ENCODE data around the gene ANGPT4. TPM values are rescaled to one million over a fixed set of nuclear protein-coding genes. Genes with fewer than 3 reads are reported as not detected.
A peak's percentile ranks its signal among the peaks of the same experiment; 100 is the strongest.
"Not testable (repeated sequence)": the region's sequence is repeated elsewhere in the genome, so short reads cannot be mapped to it uniquely, and the experiment has no call there.

Gene ANGPT4
- total RNA-seq, 1 donor from 2014 or later: 0.05 TPM

DNA sequence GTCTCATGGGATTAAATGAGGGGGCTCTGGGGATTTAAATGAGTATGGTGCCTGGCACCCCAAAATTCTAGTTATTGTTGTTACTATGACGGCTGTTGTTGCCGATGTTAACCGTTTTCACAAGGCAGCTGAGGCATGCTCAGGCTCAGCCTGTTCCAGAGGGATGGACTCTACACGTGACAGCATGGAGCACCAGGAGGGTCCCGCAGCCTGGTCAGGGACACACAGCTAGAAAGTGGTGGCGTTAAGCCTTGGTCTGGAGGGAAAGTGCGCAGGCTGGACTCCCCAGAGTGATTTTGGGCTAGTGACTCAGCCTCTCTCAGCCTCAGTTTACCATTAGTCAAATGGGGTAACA, 75.7 kb downstream of the ANGPT4 start:
- no peak for DNase-seq (ENCODE audit: missing footprints)
- no peak for ATAC-seq
- intact Hi-C loops (cut with DNase I): loop anchor here (10.0 kb wide), 1 partner anchor 274 kb away; the partner anchor contains the start of gene PSMF1

DNA sequence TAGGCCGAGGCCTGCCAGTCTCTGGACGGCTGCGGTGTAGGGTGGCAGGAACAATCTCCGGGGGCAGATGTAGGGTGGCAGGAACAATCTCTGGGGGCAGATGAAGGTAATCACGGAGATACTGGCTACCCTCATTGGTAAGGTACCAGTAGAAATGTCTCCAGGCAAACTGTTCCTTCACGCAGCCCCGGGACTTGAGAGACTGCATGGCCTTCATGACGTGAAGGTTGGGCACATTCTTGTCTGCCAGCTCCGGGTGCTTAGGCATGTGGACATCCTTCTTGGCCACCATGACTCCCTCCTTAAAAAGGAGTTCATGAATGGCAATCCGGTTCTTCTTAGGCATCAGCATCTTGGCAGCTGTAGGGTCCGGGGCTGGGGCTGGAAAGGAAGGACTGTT, 76.5 kb downstream of the ANGPT4 start:
- intact Hi-C loops (cut with DNase I): loop anchor here (10.0 kb wide), 1 partner anchor 275 kb away; the partner anchor contains the start of gene PSMF1
- ATAC-seq (no peak), DNase-seq (ENCODE audit: missing footprints) (no peak)

- ATAC-seq (no peak), DNase-seq (ENCODE audit: missing footprints) (no peak)
- intact Hi-C loops (cut with DNase I): no loop called here
Measured at GRCh38 chr20:839015-839414, 77.1 kb downstream of the ANGPT4 start.

GRCh38 chr20:836190-836589, 79.9 kb downstream of the ANGPT4 start:
- DNase-seq (ENCODE audit: missing footprints) (no peak), ATAC-seq (no peak)
- intact Hi-C loops (cut with DNase I): no loop called here

GRCh38 chr20:835608-836045, 80.5 kb downstream of the ANGPT4 start:
- intact Hi-C loops (cut with DNase I): no loop called here
- DNase-seq (ENCODE audit: missing footprints): peak; percentile 88
- ATAC-seq: peak; percentile 84

- ATAC-seq (peak; percentile 0), DNase-seq (ENCODE audit: missing footprints) (no peak)
- intact Hi-C loops (cut with DNase I): loop anchor here (5.0 kb wide), 1 partner anchor 287 kb away; no protein-coding TSS in a partner anchor
Measured at GRCh38 chr20:834151-834746, 81.9 kb downstream of the ANGPT4 start.

DNA sequence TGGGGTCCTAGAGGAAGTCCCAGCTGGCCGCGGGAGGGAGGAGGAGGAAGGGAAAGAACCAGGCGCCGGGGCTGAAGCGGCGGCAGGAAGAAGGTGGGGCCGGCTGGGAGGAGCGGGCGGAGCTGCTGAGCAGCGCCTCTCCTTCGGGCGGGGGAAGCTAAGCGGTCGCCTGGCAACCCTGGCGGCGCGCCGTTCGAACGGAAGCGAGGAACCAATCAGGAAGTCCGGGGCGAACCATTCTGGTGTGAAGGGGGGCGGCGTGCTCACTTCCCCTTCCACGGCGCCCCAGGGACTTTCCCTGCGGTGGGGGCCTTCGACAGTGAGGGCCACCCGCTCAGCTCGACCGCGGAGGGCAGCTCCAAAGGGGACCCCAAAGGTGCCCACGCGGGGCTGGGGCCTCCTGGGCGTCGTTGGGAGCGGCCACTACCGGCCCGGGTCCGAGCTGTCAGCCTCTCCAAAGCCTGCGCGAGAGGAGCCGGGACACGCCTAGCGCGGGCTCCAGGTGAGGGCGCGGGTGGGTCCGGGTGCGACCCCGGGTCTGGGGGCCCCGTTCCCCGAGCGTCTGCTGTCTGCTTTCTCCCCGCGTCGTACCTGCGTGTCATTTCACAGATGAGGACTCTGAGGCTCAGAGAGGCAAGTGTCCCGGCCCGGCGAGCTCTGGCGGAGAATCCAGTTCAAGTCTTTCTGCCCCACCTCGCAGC, 82.5 kb downstream of the ANGPT4 start, which contains the start of gene FAM110A:
Gene FAM110A, plus strand, starts transcription at position 266 of the 701 bp plus-strand sequence. CDS start 11,090 bp downstream, outside the sequence.
- intact Hi-C loops (cut with DNase I): loop anchor here (5.0 kb wide), 1 partner anchor 286 kb away; no protein-coding TSS in a partner anchor
- ATAC-seq: peak; percentile 97
- peak; percentile 99 for DNase-seq (ENCODE audit: missing footprints)

GRCh38 chr20:833121-833449, 83.0 kb downstream of the ANGPT4 start:
- DNase-seq (ENCODE audit: missing footprints) (no peak), ATAC-seq (no peak)
- intact Hi-C loops (cut with DNase I): loop anchor here (5.0 kb wide), 1 partner anchor 286 kb away; no protein-coding TSS in a partner anchor

DNA sequence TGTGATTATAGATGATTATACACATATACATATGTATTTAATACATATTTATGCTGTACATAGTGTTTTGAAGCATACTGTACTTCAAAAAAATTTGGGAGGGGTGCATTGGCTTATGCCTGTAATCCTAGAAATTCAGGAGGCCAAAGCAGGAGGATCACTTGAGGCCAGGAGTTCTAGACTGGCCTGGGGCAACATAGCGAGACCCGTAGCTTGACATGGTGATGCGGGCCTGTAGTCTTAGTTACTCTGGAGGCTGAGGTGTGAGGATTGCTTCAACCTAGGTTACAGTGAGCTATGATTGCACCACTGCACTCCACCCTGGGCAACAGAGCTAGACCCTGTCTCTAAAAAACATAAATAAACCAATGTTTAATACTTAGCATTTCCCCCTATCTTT, 84.2 kb downstream of the ANGPT4 start:
- intact Hi-C loops (cut with DNase I): loop anchor here (5.0 kb wide), 1 partner anchor 285 kb away; no protein-coding TSS in a partner anchor
- ATAC-seq: no peak
- DNase-seq (ENCODE audit: missing footprints): no peak

- ATAC-seq (no peak), DNase-seq (ENCODE audit: missing footprints) (no peak)
- intact Hi-C loops (cut with DNase I): loop anchor here (5.0 kb wide), 1 partner anchor 284 kb away; no protein-coding TSS in a partner anchor
Measured at GRCh38 chr20:831251-831650, 84.9 kb downstream of the ANGPT4 start.

- intact Hi-C loops (cut with DNase I): loop anchor here (5.0 kb wide), 1 partner anchor 283 kb away; no protein-coding TSS in a partner anchor
- DNase-seq (ENCODE audit: missing footprints): no peak
- no peak for ATAC-seq
Measured at GRCh38 chr20:830011-830521, 86.1 kb downstream of the ANGPT4 start.

DNA sequence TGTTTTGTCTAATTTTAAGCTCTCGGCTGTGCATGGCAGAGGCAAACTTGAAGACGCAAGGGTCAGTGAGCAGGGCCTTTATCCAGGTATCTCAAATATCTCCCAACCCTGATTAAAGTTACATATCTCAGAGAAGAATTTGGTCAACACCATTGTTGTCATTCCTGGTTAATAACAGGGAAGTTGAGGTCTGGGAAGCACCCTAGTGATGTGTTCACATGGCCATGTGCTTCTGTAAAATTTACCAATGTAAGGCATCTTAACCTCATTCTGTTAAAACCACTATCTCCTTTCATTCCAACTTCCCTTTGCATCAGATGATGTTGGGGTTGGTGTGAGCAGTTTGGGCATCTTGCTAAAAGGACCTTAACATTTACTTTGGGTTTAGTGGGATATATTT, 86.6 kb downstream of the ANGPT4 start:
- intact Hi-C loops (cut with DNase I): no loop called here
- DNase-seq (ENCODE audit: missing footprints) (no peak), ATAC-seq (no peak)

DNA sequence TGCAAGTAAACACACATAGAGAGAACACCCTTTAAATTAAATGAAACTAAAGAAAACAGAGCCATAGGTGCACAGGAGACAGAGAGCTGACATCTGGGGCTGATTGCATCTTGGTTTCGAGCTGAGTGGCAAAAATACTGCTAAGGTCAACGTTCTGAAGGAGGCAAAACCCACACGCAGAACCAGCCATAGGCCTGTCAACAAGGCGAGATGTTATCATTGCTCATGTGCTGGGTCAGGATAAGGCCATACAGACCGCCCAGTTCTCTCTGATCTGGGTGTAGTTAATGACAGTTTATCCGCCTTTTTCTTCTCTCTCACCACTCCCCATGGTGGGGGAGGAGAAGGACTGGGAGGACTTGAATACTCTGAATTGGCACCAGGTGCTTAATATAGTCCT, 87.1 kb downstream of the ANGPT4 start:
- intact Hi-C loops (cut with DNase I): no loop called here
- no peak for DNase-seq (ENCODE audit: missing footprints)
- ATAC-seq: no peak

- intact Hi-C loops (cut with DNase I); DNase-seq (ENCODE audit: missing footprints); ATAC-seq: not testable (repeated sequence)
Measured at GRCh38 chr20:827981-828380, 88.2 kb downstream of the ANGPT4 start.

GRCh38 chr20:826695-827323, 89.3 kb downstream of the ANGPT4 start:
- ATAC-seq (no peak), DNase-seq (ENCODE audit: missing footprints) (no peak)
- intact Hi-C loops (cut with DNase I): no loop called here

DNA sequence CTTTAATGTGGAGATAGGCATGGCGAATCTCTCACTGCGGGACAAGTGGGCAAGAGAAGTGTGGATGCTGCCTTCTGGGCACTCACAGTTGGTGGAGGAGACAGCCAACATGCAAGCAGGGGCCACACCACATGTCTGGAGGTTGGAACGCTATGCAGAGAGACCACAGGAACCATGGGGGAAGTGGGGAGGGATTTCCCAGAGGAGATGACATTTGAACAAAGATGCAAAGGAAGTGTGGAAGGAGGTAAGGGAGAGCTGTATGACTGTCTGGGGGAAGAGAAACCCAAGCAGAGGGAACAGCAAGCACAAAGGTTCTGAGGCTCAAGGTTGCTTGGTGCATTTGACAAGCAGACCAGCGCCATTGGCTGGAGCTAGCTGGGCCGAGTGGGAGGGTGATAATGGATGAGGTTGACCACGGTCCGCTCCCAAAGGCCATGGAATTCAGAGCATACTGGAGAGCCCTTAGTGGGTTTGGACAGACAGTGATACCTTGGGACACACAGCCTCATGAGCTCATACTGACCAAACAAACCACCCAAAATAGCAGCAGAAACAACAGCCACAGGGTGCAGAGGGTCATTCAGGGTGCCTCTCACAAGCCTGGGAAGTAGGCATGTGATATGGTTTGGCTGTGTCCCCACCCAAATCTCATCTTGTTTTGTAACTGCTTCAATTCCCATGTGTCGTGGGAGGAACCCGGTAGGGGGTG, 90.3 kb downstream of the ANGPT4 start:
- intact Hi-C loops (cut with DNase I): no loop called here
- no peak for DNase-seq (ENCODE audit: missing footprints)
- ATAC-seq: no peak

GRCh38 chr20:824916-825315, 91.2 kb downstream of the ANGPT4 start:
- intact Hi-C loops (cut with DNase I): no loop called here
- no peak for ATAC-seq
- no peak for DNase-seq (ENCODE audit: missing footprints)

- ATAC-seq (no peak), DNase-seq (ENCODE audit: missing footprints) (no peak)
- intact Hi-C loops (cut with DNase I): no loop called here
Measured at GRCh38 chr20:824490-824889, 91.6 kb downstream of the ANGPT4 start.

DNA sequence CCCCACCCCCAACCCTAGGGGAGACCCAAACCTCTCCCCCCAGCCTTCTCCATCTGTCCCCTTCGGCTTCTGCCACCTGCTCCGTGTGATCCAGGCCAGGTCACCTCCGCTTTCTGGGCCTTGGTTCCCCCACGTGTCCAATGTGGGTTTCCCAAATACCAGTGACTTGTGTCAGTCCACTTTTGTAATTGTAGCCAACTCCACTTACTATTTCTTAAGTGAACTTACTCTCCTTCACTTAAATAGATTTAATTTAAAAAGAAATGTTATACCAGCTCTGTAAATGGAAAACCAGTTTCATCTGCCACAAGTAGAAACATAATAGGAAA, 92.6 kb downstream of the ANGPT4 start:
- DNase-seq (ENCODE audit: missing footprints) (no peak), ATAC-seq (no peak)
- intact Hi-C loops (cut with DNase I): no loop called here
